Right lobe of liver (tissue), 4 donors: ENCODE data around the gene ZNF714.

Experiments used
- POLR2A ChIP-seq: fragments of 450-650 bp; IDR thresholded peaks from one replicate; pipeline ENCODE4 v1.6.1; 2017; ENCODE audit warnings: antibody characterized with exemption, mild to moderate bottlenecking
- TF ChIP-seq, protein P1 (sequence below), 4 donors: fragments of 200-600 bp in 3 of 4; fragments of 450-650 bp in 1 of 4; IDR thresholded peaks; one replicate each; pipeline versions ENCODE4 v1.5.1 to v1.8.0; 2016 to 2022; ENCODE audit warnings: antibody characterized with exemption in 4 of 4, mild to moderate bottlenecking in 2 of 4
- donor health status: DM: no; HTN: no; CAD: no.
- donor health status: DM: no; HTN: no; CAD: no.
- donor health status: DM: no; HTN: yes; CAD: no.

DNA sequence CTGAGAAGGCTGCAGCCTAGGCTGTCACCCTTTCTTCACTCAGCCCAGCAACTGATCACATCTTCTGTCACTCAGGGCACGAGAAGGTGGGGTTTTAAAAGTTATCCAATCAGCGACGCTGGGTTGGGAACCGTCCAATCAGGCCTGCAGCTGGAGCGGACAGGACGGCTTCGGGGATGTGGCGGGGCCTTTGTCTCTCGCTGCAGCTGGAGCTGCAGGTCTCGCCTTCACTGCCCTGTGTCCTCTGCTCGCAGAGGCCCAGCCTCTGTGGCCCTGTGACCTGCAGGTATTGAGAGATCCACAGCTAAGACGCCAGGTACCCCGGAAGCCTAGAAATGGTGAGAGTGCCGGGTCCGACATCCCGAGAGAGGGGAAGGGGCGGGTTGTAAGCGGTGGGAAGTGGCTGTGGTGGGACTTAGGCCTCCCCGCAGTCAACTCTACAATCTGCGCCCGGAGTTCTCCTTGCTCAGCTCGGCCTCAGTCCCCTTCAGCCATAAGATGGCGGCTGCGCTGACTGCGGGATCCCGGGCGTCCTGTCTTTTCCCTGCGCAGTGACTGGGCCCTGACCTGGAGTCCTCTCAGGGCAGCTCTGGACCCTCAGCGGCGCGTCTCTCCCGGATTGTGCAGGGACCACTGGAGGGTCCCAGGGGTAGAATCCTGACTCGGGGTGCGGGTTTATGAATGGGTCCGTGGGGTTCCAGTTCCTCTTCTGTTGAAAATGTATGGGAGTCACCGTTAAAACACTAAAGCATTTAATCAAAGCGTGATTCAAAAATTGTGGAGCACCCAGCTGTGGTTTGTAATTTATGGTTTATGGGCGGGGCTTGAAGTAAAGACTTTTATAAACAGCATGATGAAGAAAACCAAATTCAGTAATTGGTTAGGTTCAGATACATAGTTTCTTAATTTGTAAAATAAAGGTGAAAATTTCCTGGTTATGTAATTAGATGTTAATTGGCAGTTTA is at the start of gene ZNF714:
- TF ChIP-seq POLR2A, result no peak
- TF ChIP-seq, protein P1, sequence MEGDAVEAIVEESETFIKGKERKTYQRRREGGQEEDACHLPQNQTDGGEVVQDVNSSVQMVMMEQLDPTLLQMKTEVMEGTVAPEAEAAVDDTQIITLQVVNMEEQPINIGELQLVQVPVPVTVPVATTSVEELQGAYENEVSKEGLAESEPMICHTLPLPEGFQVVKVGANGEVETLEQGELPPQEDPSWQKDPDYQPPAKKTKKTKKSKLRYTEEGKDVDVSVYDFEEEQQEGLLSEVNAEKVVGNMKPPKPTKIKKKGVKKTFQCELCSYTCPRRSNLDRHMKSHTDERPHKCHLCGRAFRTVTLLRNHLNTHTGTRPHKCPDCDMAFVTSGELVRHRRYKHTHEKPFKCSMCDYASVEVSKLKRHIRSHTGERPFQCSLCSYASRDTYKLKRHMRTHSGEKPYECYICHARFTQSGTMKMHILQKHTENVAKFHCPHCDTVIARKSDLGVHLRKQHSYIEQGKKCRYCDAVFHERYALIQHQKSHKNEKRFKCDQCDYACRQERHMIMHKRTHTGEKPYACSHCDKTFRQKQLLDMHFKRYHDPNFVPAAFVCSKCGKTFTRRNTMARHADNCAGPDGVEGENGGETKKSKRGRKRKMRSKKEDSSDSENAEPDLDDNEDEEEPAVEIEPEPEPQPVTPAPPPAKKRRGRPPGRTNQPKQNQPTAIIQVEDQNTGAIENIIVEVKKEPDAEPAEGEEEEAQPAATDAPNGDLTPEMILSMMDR (IDR thresholded peaks at IDR 0.05), result no peak
